Upper lobe of left lung (tissue), 6 donors: ENCODE measurements around the gene ADAMTS17. TPM values are rescaled to one million over a fixed set of nuclear protein-coding genes. Genes with fewer than 3 reads are reported as not detected.

Experiments
- ATAC-seq, 2 donors: fragments of 200-7000 bp; cut with Tn5 transposase; one replicate each; pipeline ENCODE4 v1.9.1; 2022; ENCODE audit warnings: mild to moderate bottlenecking in 2 of 2, moderate library complexity in 2 of 2; ENCODE audit not compliant: low FRiP score in 2 of 2
- DNase-seq, 2 donors: peaks; one replicate each; pipeline ENCODE4 v3.0.0-alpha.2; 2019 to 2020
- H3K27ac ChIP-seq, 4 donors: fragments of 200-600 bp; sonication (generic); one replicate each; pipeline ENCODE4 v1.5.1; 2016 to 2019
- H3K27me3 ChIP-seq, 4 donors: fragments of 200-600 bp; sonication (generic); one replicate each; pipeline ENCODE4 v1.5.1; 2017 to 2019
- H3K36me3 ChIP-seq, 4 donors: fragments of 200-600 bp; sonication (generic); one replicate each; pipeline ENCODE4 v1.5.1; 2016 to 2019
- H3K4me1 ChIP-seq, 4 donors: fragments of 200-600 bp; sonication (generic); one replicate each; pipeline ENCODE4 v1.5.1; 2018 to 2019
- H3K4me3 ChIP-seq, 4 donors: fragments of 200-600 bp; sonication (generic); one replicate each; pipeline ENCODE4 v1.5.1; 2017 to 2019; ENCODE audit warnings: mild to moderate bottlenecking in 2 of 4, moderate library complexity in 1 of 4
- H3K9me3 ChIP-seq, 4 donors: fragments of 200-600 bp; sonication (generic); one replicate each; pipeline ENCODE4 v1.5.1; 2018 to 2019
- CTCF ChIP-seq, 6 experiments: fragments of 450-650 bp in 4 of 6; fragments of 200-600 bp in 2 of 6; sonication (generic) in 2 of 6; IDR thresholded peaks; one replicate each; pipeline ENCODE4 v1.5.1; 2016 to 2019; ENCODE audit warnings: antibody characterized with exemption in 6 of 6
- EP300 ChIP-seq, 4 donors: sonication (generic); formaldehyde crosslinking; IDR thresholded peaks; one replicate each; pipeline ENCODE4 v1.5.1; 2017; ENCODE audit warnings: antibody characterized with exemption in 4 of 4, control low read depth in 2 of 4
- POLR2A ChIP-seq, 4 donors: fragments of 450-650 bp; IDR thresholded peaks; one replicate each; pipeline ENCODE4 v1.5.1; 2016 to 2017; ENCODE audit warnings: antibody characterized with exemption in 4 of 4, mild to moderate bottlenecking in 2 of 4
- POLR2AphosphoS5 ChIP-seq, 2 donors: sonication (generic); formaldehyde crosslinking; IDR thresholded peaks; one replicate each; pipeline ENCODE4 v1.5.1; 2017; ENCODE audit warnings: antibody characterized with exemption in 2 of 2
- WGBS, 2 donors: methylation state at CpG; one replicate each; pipeline ENCODE4 v1.1.5; 2017 to 2018; 5-methylcytosine and 5-hydroxymethylcytosine counted together
- total RNA-seq, 6 donors: library from RNA; depleted of rRNA in 4 of 6; stranded (reverse); fragments of >200 nt in 4 of 6; gene quantifications; one replicate each; pipeline versions ENCODE4 v1.1.0 to v1.2.1, GENCODE V29; 2016 to 2021
- donor health status: DM: no; HTN: no; CAD: no; lungs with moderate emphysema.
- donor health status: DM: no; HTN: yes; CAD: no; lungs with severe emphysema.

ADAMTS17 gene
- total RNA-seq, 6 donors from 2014 or later: 3.2 to 11.5 (median 5.7) TPM

GRCh38 chr15:100373942-100374341, 32.2 kb upstream of the ADAMTS17 start:
- Histone ChIP-seq H3K4me3 (peak overlapping the region in 3 of 4 donors; percentile 33 to 45 (median 44)), H3K27me3 (peaks cover 0 to 10% (median 3%) of the 10 kb centered on the region in 4 donors), H3K9me3 (peaks cover 3 to 7% (median 4%) of the 10 kb centered on the region in 4 donors), H3K4me1 (peaks cover 0 to 9% (median 2%) of the 10 kb centered on the region in 4 donors), H3K36me3 (no peaks in the 10 kb centered on the region), H3K27ac (no peak overlapping the region)
- DNase-seq: no peak
- WGBS, 2 donors: 20 to 28% methylated on average over 8 of the region's 8 CpGs
- no peak for TF ChIP-seq POLR2A (IDR thresholded peaks at IDR 0.05)
- TF ChIP-seq EP300 (IDR thresholded peaks at IDR 0.05): no peak
- TF ChIP-seq POLR2AphosphoS5 (IDR thresholded peaks at IDR 0.05): no peak
- ATAC-seq: peak in 1 of 2 donors; percentile 17

GRCh38 chr15:100373120-100373896, 31.5 kb upstream of the ADAMTS17 start:
- ATAC-seq: peak in 1 of 2 donors; percentile 48
- TF ChIP-seq POLR2A (IDR thresholded peaks at IDR 0.05) (no peak), POLR2AphosphoS5 (IDR thresholded peaks at IDR 0.05) (no peak), CTCF (IDR thresholded peaks at IDR 0.05) (no peak), EP300 (IDR thresholded peaks at IDR 0.05) (no peak)
- Histone ChIP-seq H3K4me3 (peak overlapping the region; percentile 10 to 45 (median 38)), H3K27ac (peak overlapping the region in 1 of 4 donors; percentile 52), H3K27me3 (peaks cover 0 to 10% (median 3%) of the 10 kb centered on the region in 4 donors), H3K4me1 (peaks cover 0 to 9% (median 2%) of the 10 kb centered on the region in 4 donors), H3K36me3 (no peaks in the 10 kb centered on the region), H3K9me3 (peaks cover 3 to 7% (median 4%) of the 10 kb centered on the region in 4 donors)
- WGBS, 2 donors: 0 to 5% methylated on average over 5 to 25 of the region's 82 CpGs
- peak in 1 of 2 donors; percentile 81 for DNase-seq

- 16 to 17% methylated on average over 9 of the region's 9 CpGs for WGBS, 2 donors
- TF ChIP-seq EP300 (IDR thresholded peaks at IDR 0.05) (no peak), POLR2A (IDR thresholded peaks at IDR 0.05) (no peak), CTCF (IDR thresholded peaks at IDR 0.05) (no peak), POLR2AphosphoS5 (IDR thresholded peaks at IDR 0.05) (no peak)
- H3K27ac ChIP-seq: peak overlapping the region in 1 of 4 donors; percentile 52
- peaks cover 0 to 10% (median 3%) of the 10 kb centered on the region in 4 donors for H3K27me3 ChIP-seq
- DNase-seq (no peak), ATAC-seq (peak in 1 of 2 donors; percentile 59)
- no peaks in the 10 kb centered on the region for H3K36me3 ChIP-seq
- H3K4me3 ChIP-seq: peak overlapping the region in 3 of 4 donors; percentile 33 to 45 (median 44)
- H3K9me3 ChIP-seq: peaks cover 3 to 7% (median 4%) of the 10 kb centered on the region in 4 donors
- peaks cover 0 to 9% (median 2%) of the 10 kb centered on the region in 4 donors for H3K4me1 ChIP-seq
These were observed 31.0 kb upstream of the ADAMTS17 start for GRCh38 chr15:100372739-100373119.

GRCh38 chr15:100355342-100355741, 13.6 kb upstream of the ADAMTS17 start:
- TF ChIP-seq POLR2A (IDR thresholded peaks at IDR 0.05): no peak
- TF ChIP-seq EP300 (IDR thresholded peaks at IDR 0.05): no peak
- TF ChIP-seq CTCF (IDR thresholded peaks at IDR 0.05): no peak
- no peak for TF ChIP-seq POLR2AphosphoS5 (IDR thresholded peaks at IDR 0.05)
- WGBS, 2 donors: 55 to 67% methylated on average over 2 of the region's 2 CpGs
- DNase-seq (no peak), ATAC-seq (no peak)
- no peak overlapping the region for H3K27ac ChIP-seq
- no peaks in the 10 kb centered on the region for H3K27me3 ChIP-seq
- H3K4me3 ChIP-seq: no peak overlapping the region
- no peaks in the 10 kb centered on the region for H3K36me3 ChIP-seq
- peaks cover 5 to 9% (median 6%) of the 10 kb centered on the region in 4 donors for H3K4me1 ChIP-seq
- H3K9me3 ChIP-seq: no peaks in the 10 kb centered on the region

- Histone ChIP-seq H3K27me3 (no peaks in the 10 kb centered on the region), H3K9me3 (no peaks in the 10 kb centered on the region), H3K27ac (no peak overlapping the region), H3K4me1 (peaks cover 9 to 17% (median 13%) of the 10 kb centered on the region in 4 donors), H3K4me3 (no peak overlapping the region), H3K36me3 (no peaks in the 10 kb centered on the region)
- ATAC-seq (no peak), DNase-seq (no peak)
- TF ChIP-seq EP300 (IDR thresholded peaks at IDR 0.05) (no peak), POLR2A (IDR thresholded peaks at IDR 0.05) (no peak), CTCF (IDR thresholded peaks at IDR 0.05) (no peak), POLR2AphosphoS5 (IDR thresholded peaks at IDR 0.05) (no peak)
- WGBS, 2 donors: 47 to 63% methylated on average over 3 of the region's 3 CpGs
These were observed 11.7 kb upstream of the ADAMTS17 start for GRCh38 chr15:100353449-100353848.
